ENCODE data around the gene NDUFAF2. TPM values are rescaled to one million over a fixed set of nuclear protein-coding genes. Genes with fewer than 3 reads are reported as not detected.

NDUFAF2 gene
- polyA plus RNA-seq, 1 of the 3 experiments (the other 2 are of a cell fraction) = 33.4 TPM

DNA sequence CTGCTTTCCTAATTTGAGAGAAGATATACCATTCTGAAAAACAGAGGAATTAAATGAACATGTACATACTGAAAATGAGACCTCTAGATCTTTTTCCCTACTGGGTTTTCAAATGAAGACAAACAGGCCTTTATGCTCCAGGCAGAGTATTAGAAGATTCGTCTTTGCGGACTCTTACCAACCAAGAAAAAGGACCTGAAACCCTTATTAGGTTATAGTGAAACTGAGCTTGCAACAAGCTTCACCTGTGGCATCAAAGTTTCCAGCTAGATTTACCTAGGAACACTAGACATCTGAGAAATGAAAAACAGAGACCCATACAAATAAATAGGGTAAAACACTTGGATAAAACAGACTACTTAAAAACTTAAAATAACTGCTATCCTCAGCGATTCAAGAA is 171.0 kb downstream of the NDUFAF2 start:
- Histone ChIP-seq H3K36me3 (replicated peaks in 1 of 2; ENCODE audit: control insufficient read depth in 1 of 2, insufficient read depth in 2 of 2, low read length in 1 of 2) (no peaks in the 10 kb centered on the region), H2AFZ (ENCODE audit: low read depth) (no peak overlapping the region), H4K20me1 (ENCODE audit: insufficient read depth) (no peaks in the 10 kb centered on the region), H3K79me2 (ENCODE audit: insufficient read depth) (no peaks in the 10 kb centered on the region), H3K27ac (ENCODE audit: low read depth in 2 of 2, low read length in 1 of 2) (no peak overlapping the region), H3K4me1 (ENCODE audit: control insufficient read depth in 1 of 2, insufficient read depth in 2 of 2, low read depth in 1 of 2, low read length in 1 of 2) (no peaks in the 10 kb centered on the region), H3K9ac (no peak overlapping the region), H3K9me3 (no peaks in the 10 kb centered on the region), H3K27me3 (ENCODE audit: insufficient read depth) (no peaks in the 10 kb centered on the region), H3K4me3 (ENCODE audit: low read depth in 2 of 2, low read length in 1 of 2) (no peak overlapping the region), H3K9me2 (no peaks in the 10 kb centered on the region), H3F3A (replicated peaks; ENCODE audit: insufficient read depth) (no peaks in the 10 kb centered on the region), H3K4me2 (no peak overlapping the region)
- DNase-seq = no peak
- no peak for TF ChIP-seq FOXJ3 (CRISPR knock-in tag; IDR thresholded peaks at IDR 0.05)
- no peak for TF ChIP-seq NFIC (IDR thresholded peaks at IDR 0.05; ENCODE audit: borderline replicate concordance)
- no peak for TF ChIP-seq RXRA (IDR thresholded peaks at IDR 0.05; ENCODE audit: borderline replicate concordance, low read depth)
- no peak for TF ChIP-seq ELF1 (IDR thresholded peaks at IDR 0.05)
- TF ChIP-seq TEAD4 (IDR thresholded peaks at IDR 0.05; ENCODE audit: borderline replicate concordance, insufficient read depth) = no peak
- no peak for TF ChIP-seq POLR2AphosphoS5 (IDR thresholded peaks at IDR 0.05; ENCODE audit: low read depth, low read length)
- no peak for TF ChIP-seq MXI1 (IDR thresholded peaks at IDR 0.05; ENCODE audit: low read depth, low read length)
- no peak for TF ChIP-seq SIN3A (IDR thresholded peaks at IDR 0.05; ENCODE audit: borderline replicate concordance, low read depth, low read length)
- TF ChIP-seq TAF1 (IDR thresholded peaks at IDR 0.05; ENCODE audit: borderline replicate concordance, low read depth, low read length) = no peak
- no peak for TF ChIP-seq YY1 (IDR thresholded peaks at IDR 0.05; ENCODE audit: low read depth)
- no peak for TF ChIP-seq TCF12 (IDR thresholded peaks at IDR 0.05)
- TF ChIP-seq GATA2 (CRISPR knock-in tag; IDR thresholded peaks at IDR 0.05) = no peak
- no peak for TF ChIP-seq GABPA (IDR thresholded peaks at IDR 0.05; ENCODE audit: low read depth)
- ChIA-PET POLR2A (no interaction called here), CTCF (no interaction called here)
- 91% methylated on average over 3 of the region's 3 CpGs for WGBS (ENCODE audit: low lambda C conversion rate)

GRCh38 chr5:61119066-61119465 is 174.1 kb downstream of the NDUFAF2 start:
- no peaks in the 10 kb centered on the region for H3F3A ChIP-seq (replicated peaks; ENCODE audit: insufficient read depth)
- no peak overlapping the region for H3K4me3 ChIP-seq (ENCODE audit: low read depth in 2 of 2, low read length in 1 of 2)
- no peaks in the 10 kb centered on the region for H3K4me1 ChIP-seq (ENCODE audit: control insufficient read depth in 1 of 2, insufficient read depth in 2 of 2, low read depth in 1 of 2, low read length in 1 of 2)
- H2AFZ ChIP-seq (ENCODE audit: low read depth) = no peak overlapping the region
- 85% methylated on average over 1 of the region's 1 CpG for WGBS (ENCODE audit: low lambda C conversion rate)
- no peaks in the 10 kb centered on the region for H3K36me3 ChIP-seq (replicated peaks in 1 of 2; ENCODE audit: control insufficient read depth in 1 of 2, insufficient read depth in 2 of 2, low read length in 1 of 2)
- TF ChIP-seq FOSL2 (IDR thresholded peaks at IDR 0.05; ENCODE audit: borderline replicate concordance, low read depth) = no peak
- H3K9me3 ChIP-seq = no peaks in the 10 kb centered on the region
- no peaks in the 10 kb centered on the region for H3K27me3 ChIP-seq (ENCODE audit: insufficient read depth)
- H3K4me2 ChIP-seq = no peak overlapping the region
- no peaks in the 10 kb centered on the region for H3K9me2 ChIP-seq
- no peak for DNase-seq
- H3K79me2 ChIP-seq (ENCODE audit: insufficient read depth) = no peaks in the 10 kb centered on the region
- ChIA-PET POLR2A (no interaction called here), CTCF (no interaction called here)
- no peak overlapping the region for H3K9ac ChIP-seq
- H3K27ac ChIP-seq (ENCODE audit: low read depth in 2 of 2, low read length in 1 of 2) = no peak overlapping the region
- H4K20me1 ChIP-seq (ENCODE audit: insufficient read depth) = no peaks in the 10 kb centered on the region

- no peaks in the 10 kb centered on the region for H3K27me3 ChIP-seq (ENCODE audit: insufficient read depth)
- no peak overlapping the region for H3K4me2 ChIP-seq
- no peak overlapping the region for H2AFZ ChIP-seq (ENCODE audit: low read depth)
- no peaks in the 10 kb centered on the region for H3K4me1 ChIP-seq (ENCODE audit: control insufficient read depth in 1 of 2, insufficient read depth in 2 of 2, low read depth in 1 of 2, low read length in 1 of 2)
- H3K4me3 ChIP-seq (ENCODE audit: low read depth in 2 of 2, low read length in 1 of 2) = no peak overlapping the region
- H4K20me1 ChIP-seq (ENCODE audit: insufficient read depth) = no peaks in the 10 kb centered on the region
- ChIA-PET CTCF (no interaction called here), POLR2A (no interaction called here)
- H3K9me3 ChIP-seq = no peaks in the 10 kb centered on the region
- H3K79me2 ChIP-seq (ENCODE audit: insufficient read depth) = no peaks in the 10 kb centered on the region
- no peaks in the 10 kb centered on the region for H3F3A ChIP-seq (replicated peaks; ENCODE audit: insufficient read depth)
- no peaks in the 10 kb centered on the region for H3K36me3 ChIP-seq (replicated peaks in 1 of 2; ENCODE audit: control insufficient read depth in 1 of 2, insufficient read depth in 2 of 2, low read length in 1 of 2)
- H3K9me2 ChIP-seq = no peaks in the 10 kb centered on the region
- 60% methylated on average over 1 of the region's 1 CpG for WGBS (ENCODE audit: low lambda C conversion rate)
- no peak for TF ChIP-seq EP300 (IDR thresholded peaks at IDR 0.05; ENCODE audit: borderline replicate concordance in 1 of 2, low read depth in 1 of 2, low read length in 1 of 2)
- TF ChIP-seq, protein P1, sequence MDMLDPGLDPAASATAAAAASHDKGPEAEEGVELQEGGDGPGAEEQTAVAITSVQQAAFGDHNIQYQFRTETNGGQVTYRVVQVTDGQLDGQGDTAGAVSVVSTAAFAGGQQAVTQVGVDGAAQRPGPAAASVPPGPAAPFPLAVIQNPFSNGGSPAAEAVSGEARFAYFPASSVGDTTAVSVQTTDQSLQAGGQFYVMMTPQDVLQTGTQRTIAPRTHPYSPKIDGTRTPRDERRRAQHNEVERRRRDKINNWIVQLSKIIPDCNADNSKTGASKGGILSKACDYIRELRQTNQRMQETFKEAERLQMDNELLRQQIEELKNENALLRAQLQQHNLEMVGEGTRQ (IDR thresholded peaks at IDR 0.05; ENCODE audit: borderline replicate concordance, low read depth, low read length) = no peak
- no peak for DNase-seq
- H3K27ac ChIP-seq (ENCODE audit: low read depth in 2 of 2, low read length in 1 of 2) = no peak overlapping the region
- H3K9ac ChIP-seq = no peak overlapping the region
Measured at GRCh38 chr5:61120534-61120933, 175.5 kb downstream of the NDUFAF2 start.

All from SK-N-SH (cell line).